HG02759 (cell line): Measurements from ENCODE around the gene STAG2.
A peak's percentile ranks its signal among the peaks of the same experiment; 100 is the strongest.

Source experiments
- ATAC-seq: cut with Tn5 transposase; IDR thresholded peaks from one replicate; pipeline ENCODE4 v1.9.1; 2021; ENCODE audit warnings: mild to moderate bottlenecking, moderate library complexity; ENCODE audit not compliant: unreplicated experiment

Gene STAG2

DNA sequence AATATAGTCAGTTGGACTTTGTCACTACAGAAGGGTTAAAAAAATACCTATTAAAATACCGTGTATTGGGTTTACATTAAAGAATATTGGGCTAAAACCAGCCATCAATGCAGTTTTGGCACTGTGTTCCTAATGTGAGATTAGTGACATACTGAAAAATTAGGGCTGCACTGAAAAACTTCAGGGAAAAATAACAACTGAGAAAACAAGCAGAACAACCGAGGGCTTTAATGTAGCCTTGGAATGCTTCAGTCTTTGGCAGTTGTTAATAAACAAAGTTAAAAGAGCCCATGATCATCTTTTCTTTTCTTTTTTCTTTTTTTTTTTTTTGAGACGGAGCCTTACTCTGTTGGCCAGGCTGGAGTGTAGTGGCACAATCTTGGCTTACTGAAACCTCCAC, 12.4 kb downstream of the STAG2 start:
- no peak for ATAC-seq

DNA sequence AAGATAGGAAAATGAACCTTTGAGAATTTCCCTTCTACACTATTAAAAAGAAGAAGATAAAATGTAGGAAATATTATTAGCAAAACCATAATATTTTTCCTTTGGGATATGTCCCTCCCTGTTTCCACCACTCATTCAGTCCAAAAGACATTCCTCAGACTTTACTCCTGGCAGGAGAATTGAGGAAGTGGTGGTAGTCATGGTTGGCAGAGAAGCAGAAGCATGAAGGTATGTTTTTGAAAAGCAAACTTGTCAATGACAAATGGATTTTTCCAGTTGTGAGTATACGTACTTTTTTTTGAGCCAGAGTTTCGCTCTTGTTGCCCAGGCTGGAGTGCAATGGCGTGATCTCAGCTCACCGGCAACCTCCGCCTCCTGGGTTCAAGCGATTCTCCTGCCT, 13.7 kb downstream of the STAG2 start:
- ATAC-seq = no peak

DNA sequence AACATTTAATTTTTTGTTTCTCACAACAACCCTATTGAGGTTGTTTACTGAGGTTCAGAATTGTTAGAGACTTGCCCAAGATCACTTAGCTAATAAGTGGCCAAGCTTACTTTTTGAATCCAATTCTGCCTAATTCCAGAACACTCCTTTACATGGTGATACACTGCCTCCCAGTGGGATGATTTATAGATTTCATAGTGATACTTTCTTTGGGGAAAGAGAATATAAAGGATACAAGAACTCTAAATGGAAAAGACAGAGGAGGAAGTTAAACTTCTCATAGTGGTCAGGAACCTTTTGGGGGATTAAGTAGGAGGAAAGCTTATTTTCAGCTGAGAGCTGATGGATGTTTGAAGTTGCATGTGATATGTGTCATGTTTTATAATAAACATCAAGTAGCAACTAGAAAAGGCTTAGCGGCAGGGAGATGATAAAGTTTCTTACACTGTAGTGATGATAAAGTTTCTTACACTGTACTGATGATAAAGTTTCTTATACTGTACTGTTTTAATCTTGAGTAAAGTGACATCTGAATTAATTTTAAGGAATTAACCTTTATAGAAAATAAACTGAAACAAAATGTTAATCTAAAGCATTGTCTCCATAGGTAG, 15.3 kb downstream of the STAG2 start:
- ATAC-seq = no peak

DNA sequence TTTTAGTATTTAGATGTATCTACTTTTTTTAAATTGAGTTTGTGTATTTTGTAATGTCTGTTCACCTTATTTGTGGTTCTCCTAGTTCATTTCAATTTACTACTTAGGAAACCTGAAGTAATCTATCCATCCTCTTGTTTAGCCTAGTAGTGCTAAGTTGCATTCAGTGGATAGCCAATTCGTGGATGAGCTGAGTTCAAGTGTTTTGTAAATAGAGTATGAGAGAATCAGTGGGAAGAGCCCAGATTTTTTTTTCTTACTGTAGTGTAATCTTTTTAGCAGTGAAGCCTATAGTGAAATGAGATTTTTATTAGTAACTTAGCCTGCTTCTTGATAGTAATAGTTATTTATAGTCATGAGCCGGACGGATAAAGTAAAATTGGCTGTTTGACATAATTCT, 21.7 kb downstream of the STAG2 start:
- ATAC-seq = no peak

DNA sequence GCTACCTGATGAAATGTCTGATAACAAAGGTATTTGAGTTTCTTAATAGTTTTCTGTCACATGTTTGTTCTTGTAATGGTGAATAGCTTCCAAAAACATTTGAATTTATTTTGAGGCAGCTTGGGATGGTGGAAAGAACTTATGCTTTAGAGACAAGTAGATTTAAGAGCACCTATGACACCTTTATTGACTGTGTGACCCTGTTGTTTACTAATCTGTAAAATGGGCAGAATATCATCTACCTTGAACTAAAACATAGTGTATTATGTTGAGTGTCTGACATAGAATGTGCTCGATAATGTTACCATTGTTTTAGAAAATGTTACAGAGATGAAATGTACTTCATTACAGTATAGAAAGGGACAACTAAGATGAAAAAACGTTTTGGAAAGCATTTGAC, 24.9 kb downstream of the STAG2 start:
- no peak for ATAC-seq

DNA sequence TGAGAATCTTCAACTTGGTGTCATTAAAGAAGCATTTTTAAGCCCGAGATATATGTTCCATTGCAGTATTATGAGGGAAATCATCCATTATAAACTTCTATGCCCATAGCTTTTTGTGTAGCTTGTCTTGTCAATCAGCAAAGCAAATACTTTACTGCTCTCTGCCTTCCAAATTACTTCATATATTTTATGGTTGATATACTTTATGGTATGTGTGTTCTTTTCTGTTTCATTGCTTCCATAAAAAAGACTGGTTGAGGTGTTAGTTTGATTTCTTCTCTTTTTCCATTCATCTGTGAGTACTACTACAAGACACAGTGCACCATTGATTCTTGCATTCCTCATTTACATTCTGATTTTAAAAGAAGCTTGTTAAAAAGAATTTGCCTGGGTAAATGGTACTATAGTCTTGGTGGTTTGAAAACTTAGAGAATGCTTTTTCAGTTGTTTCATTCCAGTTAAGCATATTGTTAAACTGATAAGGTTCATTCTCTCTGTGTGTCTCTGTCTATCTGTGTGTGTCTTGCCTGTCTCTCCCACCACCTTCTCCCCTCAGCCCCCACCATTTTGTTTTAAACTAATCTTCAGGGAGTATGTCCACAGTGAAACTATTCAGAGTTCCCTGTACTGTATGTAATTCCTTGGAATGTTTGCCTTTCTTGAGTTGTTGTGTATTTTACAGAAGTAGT, 27.1 kb downstream of the STAG2 start:
- ATAC-seq = no peak

DNA sequence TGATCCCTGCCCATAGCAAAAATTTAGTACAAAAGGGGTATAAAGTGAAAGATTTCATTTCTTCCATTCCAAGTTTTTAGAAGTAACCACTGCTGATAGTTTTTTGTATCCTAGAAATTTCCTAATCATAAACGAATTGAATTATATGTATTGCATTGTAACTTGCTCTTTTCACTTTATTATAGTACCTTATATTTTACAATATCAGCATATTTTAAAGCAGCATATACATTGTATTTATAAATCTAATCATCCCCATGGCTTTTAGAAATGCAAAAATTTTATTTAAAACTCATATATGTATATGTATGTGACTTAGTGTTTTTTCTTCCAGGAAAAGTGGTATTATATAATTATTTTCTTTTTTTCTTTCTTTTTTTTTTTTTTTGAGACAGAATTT, 27.7 kb downstream of the STAG2 start:
- no peak for ATAC-seq

DNA sequence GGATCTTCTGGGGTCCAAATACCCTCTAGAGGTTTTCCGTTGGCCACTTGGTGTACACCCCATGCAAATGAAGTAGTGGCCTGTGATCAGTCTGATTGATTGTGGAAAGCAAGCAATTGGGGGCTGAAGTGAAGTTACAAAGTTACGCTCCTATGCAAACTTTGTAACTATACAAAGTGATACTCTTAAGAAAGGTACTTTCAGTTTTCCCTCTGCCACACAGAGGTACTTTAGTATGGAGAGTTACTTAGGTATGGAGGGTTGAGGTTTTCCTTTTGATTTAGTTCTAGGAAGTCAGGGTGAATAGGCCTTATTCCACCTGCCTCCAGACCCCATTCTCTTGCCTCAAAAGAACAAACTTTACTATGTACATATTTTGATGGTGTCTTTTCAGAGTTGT, 28.7 kb downstream of the STAG2 start:
- no peak for ATAC-seq

DNA sequence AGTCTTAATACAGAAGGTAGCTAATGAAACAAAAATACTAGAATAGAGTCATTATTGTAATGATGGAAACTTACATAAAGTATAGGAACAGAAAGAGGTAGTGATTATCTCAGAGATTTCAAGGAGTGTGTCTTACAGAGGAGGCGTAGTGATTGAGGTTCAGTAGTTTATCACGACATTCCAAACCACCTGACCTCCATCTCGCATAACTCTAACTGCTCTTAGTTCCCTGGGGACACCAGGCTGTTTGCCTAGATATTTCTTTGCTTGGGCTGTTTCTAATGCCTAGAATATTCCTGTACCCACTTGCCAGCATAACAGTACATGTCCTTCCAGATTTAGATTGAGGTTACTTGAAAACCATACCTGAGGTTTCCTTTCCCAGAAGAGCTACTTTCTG, 29.1 kb downstream of the STAG2 start:
- no peak for ATAC-seq

DNA sequence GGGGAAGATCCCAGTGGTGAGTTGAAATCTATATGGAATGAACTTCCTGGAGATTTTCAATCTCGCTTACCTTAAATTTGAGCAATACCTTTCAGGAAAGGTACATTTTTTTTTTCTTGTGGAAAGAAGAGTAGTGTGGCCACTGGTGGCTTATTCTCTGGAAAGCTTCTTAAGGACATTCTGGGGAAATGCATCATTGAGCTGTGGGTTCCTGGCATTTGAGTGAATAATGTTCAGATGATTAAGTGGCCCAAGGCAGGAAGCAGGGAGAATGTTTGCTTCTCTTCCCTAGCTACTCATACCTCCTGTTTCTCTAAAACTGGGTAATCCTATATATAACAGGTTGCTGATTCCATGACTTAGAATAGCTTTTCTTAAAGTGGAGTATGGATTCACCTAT, 31.8 kb downstream of the STAG2 start:
- no peak for ATAC-seq

DNA sequence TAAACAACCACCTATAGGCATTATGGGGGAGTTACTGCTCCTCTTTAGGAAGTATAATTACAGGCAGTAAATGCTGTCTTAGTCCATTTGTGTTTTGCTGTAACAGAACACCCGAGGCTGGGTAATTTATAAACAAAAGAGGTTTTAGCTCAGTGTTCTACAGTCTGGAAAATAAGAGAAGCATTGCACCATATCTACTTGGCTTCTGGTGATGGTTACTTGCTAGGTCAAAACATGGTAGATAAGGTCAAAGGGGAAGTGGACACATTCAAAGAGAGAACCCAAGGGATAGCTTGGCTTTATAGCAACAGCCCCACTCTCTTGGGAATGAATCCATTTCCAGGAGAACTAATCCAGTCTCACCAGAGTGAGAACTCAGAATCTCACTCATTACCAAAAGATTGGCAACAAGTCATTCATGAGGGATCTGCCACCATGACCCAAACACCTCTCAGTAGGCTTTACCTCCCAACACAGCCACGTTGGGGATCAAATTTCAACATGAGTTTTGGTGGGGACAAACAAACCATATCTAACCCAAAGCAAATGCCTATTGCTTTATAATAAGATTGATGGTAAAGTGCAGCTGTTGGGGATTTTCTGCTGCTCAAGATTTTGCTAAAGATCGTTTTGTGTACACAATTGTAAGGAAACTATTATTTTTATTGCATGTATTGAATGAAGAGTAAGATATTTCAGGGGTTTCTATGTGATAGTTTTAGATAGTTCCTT, 32.6 kb downstream of the STAG2 start:
- ATAC-seq = no peak

DNA sequence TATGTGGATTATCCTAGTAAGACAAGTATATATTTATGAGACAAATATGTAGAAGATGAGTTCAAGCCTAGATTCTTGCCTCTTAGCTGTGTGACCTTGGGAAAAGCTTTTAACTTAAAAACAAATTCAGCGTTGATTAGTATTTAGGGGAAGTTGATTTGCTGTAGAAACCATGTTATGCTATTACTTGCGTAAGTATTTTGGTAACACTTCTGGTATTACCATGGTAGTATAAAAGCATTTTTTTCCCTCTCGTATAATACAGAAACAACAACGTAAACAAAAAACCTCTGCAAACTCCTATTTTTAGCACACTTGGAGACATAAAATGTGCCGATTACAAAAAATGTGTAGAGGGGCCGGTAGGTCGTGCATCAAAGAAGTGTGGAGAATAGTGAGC, 33.2 kb downstream of the STAG2 start:
- no peak for ATAC-seq

DNA sequence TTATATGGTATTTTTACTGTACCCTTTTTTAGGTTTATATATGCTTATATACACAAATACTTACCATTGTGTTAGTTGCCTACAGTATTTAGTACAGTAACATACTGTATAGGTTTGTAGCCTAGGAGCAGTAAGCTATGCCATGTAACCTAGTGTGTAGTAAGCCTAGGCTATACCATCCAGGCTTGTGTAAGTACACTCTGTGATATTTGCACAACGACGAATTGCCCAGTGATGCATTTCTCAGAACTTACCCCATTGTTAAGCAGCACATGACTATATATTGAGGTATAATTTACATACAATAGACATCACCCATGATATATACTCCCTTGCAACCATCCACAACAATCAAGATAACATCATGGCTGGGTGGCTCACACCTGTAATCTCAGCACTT, 40.1 kb downstream of the STAG2 start:
- ATAC-seq = no peak

DNA sequence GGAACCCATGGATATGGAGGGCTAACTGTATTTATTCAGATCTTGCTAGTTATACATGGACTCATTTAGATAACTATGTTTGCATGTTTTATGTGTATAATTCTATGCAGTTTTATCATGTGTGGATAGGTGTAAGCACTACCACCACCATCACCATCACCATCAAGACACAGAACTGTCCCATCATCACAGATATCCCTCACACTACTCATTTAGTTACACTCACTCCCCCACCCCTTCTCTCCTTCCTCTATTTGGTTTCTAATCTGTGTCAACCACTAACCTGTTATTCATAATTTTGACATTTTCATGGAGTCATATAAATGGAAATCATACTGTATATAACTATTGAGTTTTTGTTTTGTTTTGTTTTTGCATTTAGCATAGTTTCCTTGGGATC, 43.7 kb downstream of the STAG2 start:
- no peak for ATAC-seq

DNA sequence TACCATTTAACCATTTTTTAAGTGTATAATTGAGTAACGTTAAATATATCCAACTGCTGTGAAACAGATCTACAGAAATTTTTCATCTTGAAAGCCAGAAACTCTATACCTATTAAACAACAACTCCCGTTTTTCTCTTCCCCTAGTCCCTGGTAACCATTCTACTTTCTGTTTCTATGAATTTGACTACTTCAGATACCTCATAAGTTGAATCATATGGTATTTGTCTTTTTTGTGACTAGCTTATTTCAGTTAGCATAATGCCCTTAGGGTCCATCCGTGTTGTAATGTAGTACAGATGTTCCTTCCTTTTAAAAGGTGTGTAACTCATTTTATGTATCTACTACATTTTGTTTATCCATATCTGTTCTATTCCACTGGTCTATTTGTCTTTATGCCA, 48.7 kb downstream of the STAG2 start:
- ATAC-seq = peak; percentile 50

DNA sequence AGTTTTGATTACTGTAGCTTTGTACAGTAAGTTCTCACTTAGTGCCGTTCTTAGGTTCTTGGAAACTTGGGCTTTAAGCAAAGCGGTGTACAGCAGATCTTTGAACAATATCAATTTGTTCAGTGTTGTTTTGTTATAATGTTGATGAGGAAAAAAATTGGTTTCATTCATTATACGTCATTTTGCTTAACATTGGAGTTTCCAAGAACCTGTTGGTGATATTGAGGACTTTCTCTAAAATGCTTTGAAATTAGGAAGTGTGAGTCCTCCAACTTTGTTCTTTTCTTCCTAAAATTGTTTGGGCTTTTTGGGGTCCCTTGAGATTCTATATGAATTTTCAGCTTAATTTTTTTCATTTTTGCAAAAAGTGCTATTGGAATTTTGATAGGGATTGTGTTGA, 49.1 kb downstream of the STAG2 start:
- ATAC-seq = peak; percentile 25

DNA sequence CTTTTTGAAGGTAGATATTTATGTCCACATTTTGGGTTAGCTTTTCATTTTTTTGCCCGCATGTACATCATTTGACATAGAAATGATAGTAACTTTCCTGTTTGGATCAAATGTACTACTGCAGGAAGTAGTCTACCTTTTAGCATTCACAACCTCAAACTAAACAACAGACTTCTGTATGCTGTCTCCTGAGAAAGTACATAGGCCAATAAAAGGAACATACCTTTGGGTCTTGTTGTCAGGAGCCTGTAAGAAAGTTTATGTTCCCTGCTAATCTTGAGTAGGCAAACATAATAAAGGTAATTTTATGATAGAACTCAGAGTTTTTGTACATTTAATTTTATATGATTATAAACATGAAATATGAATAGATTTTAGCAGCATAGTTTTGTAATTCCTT, 54.2 kb downstream of the STAG2 start:
- ATAC-seq = no peak

DNA sequence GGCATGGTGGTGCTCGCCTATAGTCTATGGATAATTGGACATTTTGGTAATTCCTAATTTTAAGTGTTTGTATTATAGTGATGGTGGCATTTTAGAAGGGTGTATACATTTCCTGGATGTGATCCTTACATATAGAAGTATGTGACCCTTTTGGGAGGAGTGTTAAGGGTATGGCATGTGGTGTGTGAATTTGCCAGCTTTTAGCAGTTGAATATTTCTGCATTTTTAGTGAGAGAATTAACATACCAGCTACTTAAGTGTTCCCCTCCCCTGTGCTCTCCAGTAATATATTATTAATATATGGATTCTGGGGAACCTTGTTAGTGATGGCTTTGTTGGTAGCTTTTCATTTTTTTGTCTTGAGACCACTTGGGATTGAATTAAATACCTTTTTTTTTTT, 55.3 kb downstream of the STAG2 start:
- no peak for ATAC-seq

DNA sequence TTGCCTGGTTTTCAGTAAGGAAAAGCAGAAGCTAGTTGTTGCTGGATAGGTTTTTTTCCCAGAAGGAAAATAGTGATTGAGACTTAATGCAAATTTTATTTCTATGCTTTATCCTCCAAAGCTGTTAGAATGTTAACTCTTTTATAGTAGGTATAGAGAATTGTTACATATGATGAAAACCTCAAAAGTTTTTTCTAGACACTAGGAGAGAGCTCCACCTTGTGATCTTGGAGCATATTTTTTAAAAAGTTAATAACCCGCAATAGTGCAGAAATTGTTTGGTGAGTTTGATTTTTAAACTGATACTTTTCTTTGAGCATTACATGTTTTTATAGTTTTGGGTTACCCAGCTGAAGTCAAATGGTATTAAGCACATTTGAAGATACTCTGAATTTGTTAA, 56.5 kb downstream of the STAG2 start:
- no peak for ATAC-seq

DNA sequence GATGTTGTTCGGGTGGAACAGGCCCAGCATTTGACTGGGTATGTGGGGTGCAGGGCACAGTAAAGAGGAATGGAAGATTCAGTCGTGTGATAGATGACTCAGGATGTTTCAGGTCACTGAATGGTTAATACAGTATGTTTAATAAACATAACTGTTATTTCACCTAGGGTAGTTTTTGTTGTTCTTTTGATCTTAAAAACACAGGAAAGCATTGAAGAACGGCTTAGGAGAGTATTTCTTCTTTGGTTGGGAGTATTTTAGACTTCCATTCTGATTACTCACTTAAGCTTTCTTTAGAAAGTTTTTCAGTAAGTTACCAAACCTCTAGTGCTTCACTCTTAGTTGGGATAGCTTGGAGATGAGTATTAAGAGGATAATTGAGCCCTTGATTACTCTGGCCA, 62.3 kb downstream of the STAG2 start:
- no peak for ATAC-seq

DNA sequence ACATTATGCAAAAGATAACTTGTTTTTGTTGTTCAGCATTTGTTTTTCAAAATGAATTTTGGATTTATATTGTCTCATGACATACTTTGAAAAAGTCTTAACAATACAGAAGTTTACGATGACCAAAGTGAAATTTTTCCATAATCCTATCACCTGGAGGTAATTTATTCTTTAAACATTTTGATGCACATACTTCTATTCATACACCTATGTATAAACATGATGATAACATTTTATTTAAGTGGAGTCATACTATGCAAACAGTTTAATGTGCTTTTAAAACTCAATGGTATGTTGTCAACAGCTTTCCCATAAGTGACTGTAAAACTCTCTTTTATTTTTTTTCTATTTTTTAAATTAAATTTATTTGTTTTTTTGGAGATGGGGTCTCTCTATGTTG, 65.0 kb downstream of the STAG2 start:
- ATAC-seq = no peak

DNA sequence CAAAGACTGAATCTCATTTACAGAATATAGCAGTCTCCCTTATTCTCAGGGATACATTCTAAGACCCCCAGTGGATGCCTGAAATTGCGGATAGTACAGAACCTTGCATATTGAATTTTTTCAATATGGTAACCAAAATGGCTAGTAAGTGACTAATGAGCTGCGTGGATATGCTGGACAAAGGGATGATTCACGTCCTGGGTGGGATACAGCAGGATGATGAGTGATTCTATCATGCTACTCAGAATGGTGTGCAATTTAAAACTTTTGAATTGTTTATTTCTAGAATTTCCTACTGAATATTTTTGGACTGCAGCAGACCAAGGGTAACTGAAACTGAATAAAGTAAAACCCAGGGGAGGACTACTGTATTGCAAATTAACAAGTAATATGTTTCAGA, 66.7 kb downstream of the STAG2 start:
- no peak for ATAC-seq
